DND-41 (cell line): ENCODE results near the gene HLF.

Experiments
- ATAC-seq: fragments of 200-7000 bp; cut with Tn5 transposase; 3 replicates; pipeline ENCODE4 v1.9.1; 2021; ENCODE audit warnings: low read depth; ENCODE audit not compliant: insufficient read depth
- DNase-seq: peaks from one replicate; pipeline ENCODE4 v3.0.0-alpha.2; 2020
- H2AFZ ChIP-seq: 2 replicates; pipeline ENCODE4 v1.6.0; 2012; ENCODE audit warnings: low read depth, low read length
- H3K27ac ChIP-seq: 2 replicates; pipeline ENCODE4 v1.5.1; 2012; ENCODE audit warnings: low read length, inconsistent platforms
- H3K27me3 ChIP-seq: fragments of 200-600 bp; sonication (generic); 2 replicates; pipeline ENCODE4 v1.6.0; 2012; ENCODE audit warnings: low read length, mild to moderate bottlenecking, inconsistent platforms; ENCODE audit not compliant: insufficient read depth, poor library complexity
- H3K36me3 ChIP-seq: 2 replicates; pipeline ENCODE4 v1.5.1; 2012; ENCODE audit warnings: low read length, inconsistent platforms; ENCODE audit not compliant: insufficient read depth
- H3K4me1 ChIP-seq: 2 replicates; pipeline ENCODE4 v1.5.1; 2012; ENCODE audit warnings: mild to moderate bottlenecking, low read length; ENCODE audit not compliant: insufficient read depth
- H3K4me2 ChIP-seq: 2 replicates; pipeline ENCODE4 v1.6.0; 2012; ENCODE audit warnings: mild to moderate bottlenecking, moderate library complexity, low read length, inconsistent platforms; ENCODE audit not compliant: insufficient read depth
- H3K4me3 ChIP-seq, 2 experiments: fragments of 200-600 bp in 1 of 2; shearing (Covaris generic) in 1 of 2; 2 replicates each; pipeline ENCODE4 v1.5.1; 2012 to 2016; ENCODE audit warnings: inconsistent platforms in 2 of 2, low read length in 2 of 2, mild to moderate bottlenecking in 2 of 2, low read depth in 1 of 2, moderate library complexity in 1 of 2
- H3K79me2 ChIP-seq: 2 replicates; pipeline ENCODE4 v1.6.0; 2012; ENCODE audit warnings: low read length, inconsistent platforms; ENCODE audit not compliant: insufficient read depth
- H3K9ac ChIP-seq: 2 replicates; pipeline ENCODE4 v1.6.0; 2012; ENCODE audit warnings: low read depth, mild to moderate bottlenecking, inconsistent platforms, low read length, moderate library complexity
- H3K9me3 ChIP-seq: 2 replicates; pipeline ENCODE4 v1.5.1; 2012; ENCODE audit warnings: low read length, moderate library complexity, mild to moderate bottlenecking, inconsistent platforms; ENCODE audit not compliant: insufficient read depth, severe bottlenecking
- H4K20me1 ChIP-seq: 2 replicates; pipeline ENCODE4 v1.6.0; 2012; ENCODE audit warnings: low read length; ENCODE audit not compliant: insufficient read depth
- EZH2 ChIP-seq: IDR thresholded peaks from 3 replicates; pipeline ENCODE4 v1.6.1; 2012; ENCODE audit warnings: borderline replicate concordance, low read depth, mild to moderate bottlenecking, moderate library complexity, low read length, inconsistent platforms; ENCODE audit not compliant: severe bottlenecking
- TF ChIP-seq, protein P1 (sequence below): IDR thresholded peaks from 2 replicates; pipeline ENCODE4 v1.5.1; 2012; ENCODE audit warnings: borderline replicate concordance, low read length, moderate library complexity, mild to moderate bottlenecking; ENCODE audit not compliant: poor library complexity, severe bottlenecking; ENCODE audit errors: extremely low read depth

HLF gene

DNA sequence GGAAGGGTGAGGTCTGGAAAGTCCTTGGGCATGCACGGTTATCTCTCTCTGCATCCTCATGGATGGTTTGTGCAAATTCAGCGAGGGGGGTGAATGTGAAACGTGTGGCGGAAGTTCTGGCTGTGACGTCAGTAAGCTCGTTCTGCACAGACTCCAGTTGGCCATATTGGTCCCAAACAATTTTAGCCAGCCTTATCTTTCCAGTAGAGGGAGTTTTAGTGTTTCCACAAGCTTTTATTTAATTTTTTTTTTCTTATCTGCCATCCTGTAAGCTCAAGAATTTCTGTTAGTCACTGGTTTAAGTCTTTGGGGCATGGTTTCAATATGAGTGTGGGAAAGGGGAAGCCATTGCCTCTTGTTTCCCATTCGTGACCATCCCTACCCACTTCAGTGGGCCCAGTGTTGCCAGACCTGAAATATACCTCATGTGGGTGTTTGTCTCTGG is 39.0 kb downstream of the HLF start:
- DNase-seq (no peak), ATAC-seq (no peak)
- Histone ChIP-seq H3K4me2 (no peak overlapping the region), H3K9me3 (no peaks in the 10 kb centered on the region), H3K27ac (no peak overlapping the region), H3K27me3 (no peaks in the 10 kb centered on the region), H3K79me2 (no peaks in the 10 kb centered on the region), H3K4me3 (no peak overlapping the region), H3K9ac (no peak overlapping the region), H3K4me1 (no peaks in the 10 kb centered on the region), H3K36me3 (no peaks in the 10 kb centered on the region), H2AFZ (no peak overlapping the region), H4K20me1 (no peaks in the 10 kb centered on the region)
- TF ChIP-seq, protein P1, sequence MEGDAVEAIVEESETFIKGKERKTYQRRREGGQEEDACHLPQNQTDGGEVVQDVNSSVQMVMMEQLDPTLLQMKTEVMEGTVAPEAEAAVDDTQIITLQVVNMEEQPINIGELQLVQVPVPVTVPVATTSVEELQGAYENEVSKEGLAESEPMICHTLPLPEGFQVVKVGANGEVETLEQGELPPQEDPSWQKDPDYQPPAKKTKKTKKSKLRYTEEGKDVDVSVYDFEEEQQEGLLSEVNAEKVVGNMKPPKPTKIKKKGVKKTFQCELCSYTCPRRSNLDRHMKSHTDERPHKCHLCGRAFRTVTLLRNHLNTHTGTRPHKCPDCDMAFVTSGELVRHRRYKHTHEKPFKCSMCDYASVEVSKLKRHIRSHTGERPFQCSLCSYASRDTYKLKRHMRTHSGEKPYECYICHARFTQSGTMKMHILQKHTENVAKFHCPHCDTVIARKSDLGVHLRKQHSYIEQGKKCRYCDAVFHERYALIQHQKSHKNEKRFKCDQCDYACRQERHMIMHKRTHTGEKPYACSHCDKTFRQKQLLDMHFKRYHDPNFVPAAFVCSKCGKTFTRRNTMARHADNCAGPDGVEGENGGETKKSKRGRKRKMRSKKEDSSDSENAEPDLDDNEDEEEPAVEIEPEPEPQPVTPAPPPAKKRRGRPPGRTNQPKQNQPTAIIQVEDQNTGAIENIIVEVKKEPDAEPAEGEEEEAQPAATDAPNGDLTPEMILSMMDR, result no peak
- no peak for TF ChIP-seq EZH2

GRCh38 chr17:55304171-55304859 is 39.6 kb downstream of the HLF start:
- no peaks in the 10 kb centered on the region for H3K27me3 ChIP-seq
- TF ChIP-seq EZH2, result no peak
- TF ChIP-seq, protein P1, result no peak
- H3K4me3 ChIP-seq, result no peak overlapping the region
- H3K9ac ChIP-seq, result no peak overlapping the region
- no peaks in the 10 kb centered on the region for H3K4me1 ChIP-seq
- DNase-seq (no peak), ATAC-seq (no peak)
- H3K9me3 ChIP-seq, result no peaks in the 10 kb centered on the region
- H4K20me1 ChIP-seq, result no peaks in the 10 kb centered on the region
- no peak overlapping the region for H3K27ac ChIP-seq
- H3K79me2 ChIP-seq, result no peaks in the 10 kb centered on the region
- H2AFZ ChIP-seq, result no peak overlapping the region
- no peaks in the 10 kb centered on the region for H3K36me3 ChIP-seq
- H3K4me2 ChIP-seq, result no peak overlapping the region

- Histone ChIP-seq H3K36me3 (no peaks in the 10 kb centered on the region), H3K79me2 (no peaks in the 10 kb centered on the region), H3K4me3 (no peak overlapping the region), H4K20me1 (no peaks in the 10 kb centered on the region), H2AFZ (no peak overlapping the region), H3K4me1 (no peaks in the 10 kb centered on the region), H3K27me3 (no peaks in the 10 kb centered on the region), H3K9ac (no peak overlapping the region), H3K4me2 (no peak overlapping the region), H3K9me3 (no peaks in the 10 kb centered on the region), H3K27ac (no peak overlapping the region)
- TF ChIP-seq EZH2, result no peak
- TF ChIP-seq, protein P1, result no peak
- ATAC-seq, result no peak
- DNase-seq, result no peak
These were observed 40.7 kb downstream of the HLF start for GRCh38 chr17:55305321-55306087.
